Stimulated activated CD8-positive, alpha-beta memory T cell treated with anti-CD3 and anti-CD28 coated beads, Interleukin-7, amount 100 ng/mL, for 24 hours (primary cell): ENCODE measurements around the gene NFILZ.

ENCODE experiments used
- DNase-seq: peaks from one replicate; pipeline ENCODE4 v3.0.0-alpha.2; 2020; ENCODE audit warnings: low read depth

NFILZ gene

GRCh38 chr19:8641908-8642547 lies 11.6 kb downstream of the NFILZ start:
- DNase-seq, result no peak

GRCh38 chr19:8642561-8642960 lies 12.1 kb downstream of the NFILZ start:
- no peak for DNase-seq

- DNase-seq, result no peak
Measured at GRCh38 chr19:8643860-8644653, 13.6 kb downstream of the NFILZ start.

GRCh38 chr19:8648240-8648639 lies 17.8 kb downstream of the NFILZ start:
- DNase-seq, result no peak

- DNase-seq, result peak; percentile 55
Measured at GRCh38 chr19:8654591-8655339, 24.3 kb downstream of the NFILZ start.

GRCh38 chr19:8655340-8655709 lies 24.9 kb downstream of the NFILZ start:
- no peak for DNase-seq

- DNase-seq, result no peak
Measured at GRCh38 chr19:8657869-8658268, 27.4 kb downstream of the NFILZ start.

- DNase-seq, result no peak
Measured at GRCh38 chr19:8659905-8660304, 29.5 kb downstream of the NFILZ start.

- DNase-seq, result no peak
Measured at GRCh38 chr19:8662263-8662662, 31.8 kb downstream of the NFILZ start.

GRCh38 chr19:8663920-8664670 lies 33.7 kb downstream of the NFILZ start:
- no peak for DNase-seq

- no peak for DNase-seq
Measured at GRCh38 chr19:8664671-8665057, 34.2 kb downstream of the NFILZ start.

GRCh38 chr19:8665468-8666213 lies 35.2 kb downstream of the NFILZ start:
- no peak for DNase-seq

GRCh38 chr19:8666814-8667405 lies 36.5 kb downstream of the NFILZ start:
- DNase-seq, result no peak

- DNase-seq, result no peak
Measured at GRCh38 chr19:8673276-8673891, 43.0 kb downstream of the NFILZ start.

GRCh38 chr19:8675066-8675465 lies 44.6 kb downstream of the NFILZ start:
- no peak for DNase-seq

- no peak for DNase-seq
Measured at GRCh38 chr19:8678244-8678807, 47.9 kb downstream of the NFILZ start.
